Measurements from ENCODE around the gene UPK3A.

DNA sequence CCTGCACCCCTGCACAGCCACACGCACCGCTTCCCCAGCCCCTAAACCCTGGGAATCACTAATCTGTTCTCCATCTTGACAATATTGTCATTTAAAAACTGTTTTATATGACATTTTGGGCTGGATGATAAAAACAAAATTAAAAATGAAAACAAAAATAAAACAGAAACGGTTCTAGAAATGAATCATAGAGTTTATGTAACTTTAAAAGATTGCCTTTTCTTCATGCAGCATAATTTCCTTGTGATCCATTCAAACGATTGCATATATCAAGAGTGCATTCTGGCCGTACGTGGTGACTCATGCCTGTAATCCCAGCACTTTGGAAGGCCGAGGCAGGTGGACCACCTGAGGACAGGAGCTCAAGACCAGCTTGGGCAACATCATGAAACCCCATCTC is 18.4 kb downstream of the UPK3A start:
- TF ChIP-seq POLR2AphosphoS5 (IDR thresholded peaks at IDR 0.05; ENCODE audit: borderline replicate concordance, low read depth, low read length) (no peak), EZH2 (IDR thresholded peaks at IDR 0.05) (no peak)
